H1 (cell line): Measurements from ENCODE around the gene CDC42EP2. TPM values are rescaled to one million over a fixed set of nuclear protein-coding genes. Genes with fewer than 3 reads are reported as not detected.

ENCODE experiments used
- CTCF ChIA-PET: fragments of 300-600 bp; sonication (Branson Sonifier 250); formaldehyde crosslinking; loops from one replicate; lab custom pipeline; 2021; ENCODE audit not compliant: partially characterized antibody; lab: Charles Lee
- POLR2A ChIA-PET: fragments of 300-600 bp; sonication (Branson Sonifier 250); formaldehyde crosslinking; loops from one replicate; lab custom pipeline; 2021; ENCODE audit warnings: inconsistent platforms; ENCODE audit not compliant: partially characterized antibody; lab: Charles Lee
- DNase-seq, 2 experiments: peaks; one replicate each; pipeline versions ENCODE4 v3.0.0 to v3.0.0-alpha.2; 2010 to 2022; ENCODE audit warnings: low spot score in 2 of 2, low read depth in 1 of 2, mixed read lengths in 1 of 2
- FAIRE-seq: peaks from 2 replicates; lab custom pipeline; 2011; peaks lifted over from hg19 to GRCh38; lab: Jason Lieb, UNC
- H2AFZ ChIP-seq: 2 replicates; pipeline ENCODE4 v1.8.1; 2012; ENCODE audit warnings: low read length, inconsistent platforms
- H2AK5ac ChIP-seq: 2 replicates; pipeline ENCODE4 v1.6.1; 2013; ENCODE audit warnings: low read depth, low read length
- H2BK120ac ChIP-seq: replicated peaks from 2 replicates; pipeline ENCODE3; 2013; ENCODE audit warnings: low read depth, low read length, inconsistent platforms
- H2BK12ac ChIP-seq: 2 replicates; pipeline ENCODE4 v1.6.1; 2013; ENCODE audit warnings: low read depth, low read length
- H2BK15ac ChIP-seq: 2 replicates; pipeline ENCODE4 v1.6.1; 2013; ENCODE audit warnings: low read length
- H2BK20ac ChIP-seq: 2 replicates; pipeline ENCODE4 v1.6.1; 2013; ENCODE audit warnings: low read length
- H2BK5ac ChIP-seq: 2 replicates; pipeline ENCODE4 v1.6.1; 2013; ENCODE audit warnings: low read depth, low read length
- H3K14ac ChIP-seq: 2 replicates; pipeline ENCODE4 v1.6.1; 2013; ENCODE audit warnings: inconsistent platforms; ENCODE audit not compliant: insufficient read length
- H3K18ac ChIP-seq: 2 replicates; pipeline ENCODE4 v1.6.1; 2013; ENCODE audit warnings: low read length; ENCODE audit errors: extremely low read depth
- H3K23ac ChIP-seq: 2 replicates; pipeline ENCODE4 v1.6.1; 2013; ENCODE audit warnings: inconsistent platforms; ENCODE audit not compliant: insufficient read length
- H3K23me2 ChIP-seq: 2 replicates; pipeline ENCODE4 v1.6.1; 2013; ENCODE audit warnings: low read depth, low read length
- H3K27ac ChIP-seq: 2 replicates; pipeline ENCODE4 v1.6.1; 2011; ENCODE audit warnings: low read depth, low read length, inconsistent platforms
- H3K27me3 ChIP-seq, 4 experiments: replicated peaks in 1 of 4; 1 replicate in 1 of 4; 2 replicates in 3 of 4; pipeline versions ENCODE4 v1.6.1 to v1.8.1; 2011 to 2013; ENCODE audit warnings: low read length in 3 of 4, mild to moderate bottlenecking in 3 of 4, inconsistent platforms in 2 of 4, mixed read lengths in 2 of 4, moderate library complexity in 1 of 4; ENCODE audit not compliant: control insufficient read depth in 3 of 4, insufficient read depth in 3 of 4; ENCODE audit errors: extremely low read depth in 1 of 4
- H3K36me3 ChIP-seq, 4 experiments: 2 replicates each; pipeline versions ENCODE4 v1.6.1 to v1.8.1; 2011 to 2013; ENCODE audit warnings: mild to moderate bottlenecking in 4 of 4, low read length in 3 of 4, moderate library complexity in 2 of 4, control low read depth in 1 of 4, inconsistent platforms in 1 of 4; ENCODE audit not compliant: insufficient read depth in 4 of 4, control insufficient read depth in 2 of 4
- H3K4ac ChIP-seq: replicated peaks from 2 replicates; pipeline ENCODE3; 2013; ENCODE audit warnings: low read length, low read depth, mixed read lengths, inconsistent platforms; ENCODE audit not compliant: insufficient read length
- H3K4me1 ChIP-seq, 4 experiments: replicated peaks in 1 of 4; 1 replicate in 1 of 4; 2 replicates in 3 of 4; pipeline versions ENCODE4 v1.6.1 to v1.8.1; 2011 to 2013; ENCODE audit warnings: low read length in 3 of 4, inconsistent platforms in 2 of 4, mixed read lengths in 1 of 4; ENCODE audit not compliant: insufficient read depth in 4 of 4, control insufficient read depth in 3 of 4
- H3K4me2 ChIP-seq, 2 experiments: 2 replicates each; pipeline versions ENCODE4 v1.6.1 to v1.8.1; 2011 to 2013; ENCODE audit warnings: low read depth in 2 of 2, low read length in 2 of 2, control low read depth in 1 of 2, inconsistent platforms in 1 of 2, mild to moderate bottlenecking in 1 of 2; ENCODE audit not compliant: insufficient read depth in 1 of 2
- H3K4me3 ChIP-seq, 4 experiments: fragments of 200-600, 300-600 bp in 1 of 4; sonication (generic), shearing (Covaris generic), sonication (Bioruptor Twin) in 1 of 4; 2 replicates each; pipeline versions ENCODE4 v1.5.1 to v1.8.1; 2011 to 2016; ENCODE audit warnings: low read length in 4 of 4, low read depth in 3 of 4, control low read depth in 2 of 4, inconsistent platforms in 2 of 4, mild to moderate bottlenecking in 2 of 4, mixed read lengths in 1 of 4, moderate library complexity in 1 of 4; ENCODE audit not compliant: insufficient read depth in 2 of 4; ENCODE audit errors: extremely low read depth in 1 of 4
- H3K56ac ChIP-seq: replicated peaks from 2 replicates; pipeline ENCODE3; 2013; ENCODE audit warnings: low read depth, mild to moderate bottlenecking, mixed read lengths, low read length, inconsistent platforms; ENCODE audit not compliant: insufficient read length
- H3K79me1 ChIP-seq: 2 replicates; pipeline ENCODE4 v1.6.1; 2013; ENCODE audit warnings: low read depth, low read length, control low read depth
- H3K79me2 ChIP-seq, 2 experiments: 2 replicates each; pipeline versions ENCODE4 v1.6.1 to v1.8.1; 2012 to 2013; ENCODE audit warnings: low read length in 2 of 2, mild to moderate bottlenecking in 2 of 2, inconsistent platforms in 1 of 2; ENCODE audit not compliant: insufficient read depth in 2 of 2, control insufficient read depth in 1 of 2
- H3K9ac ChIP-seq, 4 experiments: replicated peaks in 1 of 4; 1 replicate in 1 of 4; 2 replicates in 3 of 4; pipeline versions ENCODE4 v1.6.1 to v1.8.1; 2011 to 2013; ENCODE audit warnings: low read depth in 3 of 4, low read length in 3 of 4, control low read depth in 2 of 4, mild to moderate bottlenecking in 2 of 4, moderate library complexity in 2 of 4, inconsistent platforms in 1 of 4; ENCODE audit errors: extremely low read depth in 1 of 4
- H3K9me3 ChIP-seq, 2 experiments: 2 replicates each; pipeline versions ENCODE4 v1.6.1 to v1.8.1; 2012 to 2013; ENCODE audit warnings: mild to moderate bottlenecking in 2 of 2, moderate library complexity in 2 of 2, control low read depth in 1 of 2, inconsistent platforms in 1 of 2, low read depth in 1 of 2, low read length in 1 of 2, mixed read lengths in 1 of 2; ENCODE audit not compliant: insufficient read depth in 2 of 2
- H4K20me1 ChIP-seq, 2 experiments: replicated peaks in 1 of 2; 2 replicates each; pipeline versions ENCODE3 to v1.8.1; 2011 to 2013; ENCODE audit warnings: inconsistent platforms in 2 of 2, low read length in 2 of 2, mild to moderate bottlenecking in 1 of 2; ENCODE audit not compliant: insufficient read depth in 2 of 2, control insufficient read depth in 1 of 2
- H4K5ac ChIP-seq: 2 replicates; pipeline ENCODE4 v1.6.1; 2013; ENCODE audit warnings: low read length, low read depth, mixed read lengths, inconsistent platforms; ENCODE audit not compliant: insufficient read length
- H4K8ac ChIP-seq: 2 replicates; pipeline ENCODE4 v1.8.0; 2013; ENCODE audit warnings: mild to moderate bottlenecking, moderate library complexity, low read length, inconsistent platforms; ENCODE audit not compliant: insufficient read depth; ENCODE audit errors: extremely low read depth
- H4K91ac ChIP-seq: replicated peaks from 2 replicates; pipeline ENCODE3; 2013; ENCODE audit warnings: low read length, mixed read lengths, inconsistent platforms; ENCODE audit not compliant: insufficient read length
- E2F6 ChIP-seq: IDR thresholded peaks from 2 replicates; pipeline ENCODE4 v1.6.1; 2012; ENCODE audit warnings: inconsistent platforms
- EZH2 ChIP-seq: fragments of 200-600 bp; sonication (generic); IDR thresholded peaks from 2 replicates; pipeline ENCODE4 v1.7.1; 2012; ENCODE audit warnings: low read depth, mild to moderate bottlenecking, moderate library complexity, low read length, inconsistent platforms; ENCODE audit not compliant: severe bottlenecking
- SP2 ChIP-seq: IDR thresholded peaks from 2 replicates; pipeline ENCODE4 v1.6.1; 2012; ENCODE audit warnings: mild to moderate bottlenecking, low read length, inconsistent platforms
- SUZ12 ChIP-seq: fragments of 200-600 bp; sonication (generic); IDR thresholded peaks from 2 replicates; pipeline ENCODE4 v1.6.1; 2012; ENCODE audit warnings: mild to moderate bottlenecking, inconsistent platforms, low read length, moderate library complexity, mixed read lengths
- WGBS, 2 experiments: shearing (Covaris generic) in 1 of 2; methylation state at CpG; one replicate each; pipeline versions ENCODE4 v1.1.6 to v1.1.7; 2013 to 2015; ENCODE audit warnings: low lambda C conversion rate in 2 of 2, mixed read lengths in 2 of 2, inconsistent platforms in 1 of 2, low coverage in 1 of 2, missing lambda C conversion rate in 1 of 2; ENCODE audit not compliant: insufficient replicate concordance in 2 of 2, insufficient coverage in 1 of 2, insufficient read length in 1 of 2; ENCODE audit errors: extremely low coverage in 1 of 2, missing lambda C conversion rate in 1 of 2; 5-methylcytosine and 5-hydroxymethylcytosine counted together
- polyA plus RNA-seq, 7 experiments: library from polyadenylated mRNA; depleted of rRNA in 3 of 7; stranded (reverse) in 5 of 7; unstranded in 2 of 7; fragments of >200 nt in 5 of 7; fragments of 200-250 nt in 2 of 7; gene quantifications; 1 replicate in 5 of 7; 2 replicates in 1 of 7; 4 replicates in 1 of 7; pipeline versions ENCODE4 v1.2.1 to v1.2.3, GENCODE V29; 2011 to 2013; ENCODE audit warnings: missing spikeins in 2 of 7, mixed read lengths in 2 of 7
- total RNA-seq: library from RNA; stranded (reverse); fragmentation: NEBNext Ultra II Directional; extraction: Animal tissue kit (Norgen Biotek cat#: 25700); gene quantifications from 2 replicates; pipeline ENCODE4 v1.2.1, GENCODE V29; 2021

CDC42EP2 gene
- total and polyA plus RNA-seq, 2 of the 8 experiments (the other 6 are each of a cell fraction or from before 2014, with no cell fraction given): 11.8 to 13.3 TPM

GRCh38 chr11:65355776-65356393, 41.2 kb downstream of the CDC42EP2 start:
- DNase-seq (peak in 1 of 2 experiments; percentile 66), FAIRE-seq (no peak)
- Histone ChIP-seq H3K14ac (no peak overlapping the region), H3K23ac (no peak overlapping the region), H2AFZ (peak overlapping the region; percentile 72), H3K79me1 (no peaks in the 10 kb centered on the region), H3K9me3 (no peaks in the 10 kb centered on the region), H3K9ac (no peak overlapping the region), H2AK5ac (no peak overlapping the region), H4K8ac (no peak overlapping the region), H3K56ac (no peak overlapping the region), H2BK15ac (peak overlapping the region; percentile 46; the same call in 1 of the 2 replicates), H3K27me3 (peaks cover 7 to 29% (median 19%) of the 10 kb centered on the region in 4 experiments), H3K18ac (peak overlapping the region; percentile 71; the same call in 1 of the 2 replicates), H3K27ac (no peak overlapping the region), H2BK120ac (no peak overlapping the region), H3K4ac (no peak overlapping the region), H4K91ac (no peak overlapping the region), H3K4me1 (peaks cover 0 to 10% (median 3%) of the 10 kb centered on the region in 4 experiments; a peak in 5 of 7 replicates), H2BK20ac (no peak overlapping the region), H2BK12ac (peak overlapping the region; percentile 63; the same call in 1 of the 2 replicates), H3K79me2 (no peaks in the 10 kb centered on the region), H3K36me3 (peaks cover 6 to 20% (median 11%) of the 10 kb centered on the region in 4 experiments; a peak in 7 of 8 replicates), H2BK5ac (no peak overlapping the region), H4K5ac (no peak overlapping the region), H3K23me2 (peaks cover 9% of the 10 kb centered on the region), H3K4me3 (peak overlapping the region; percentile 57 to 73 (median 64)), H4K20me1 (peaks cover 2 to 8% of the 10 kb centered on the region in 2 experiments), H3K4me2 (peak overlapping the region; percentile 90 to 100)
- 45% methylated on average over 34 of the region's 35 CpGs; no CpG with 5 or more reads in 1 of the 2 experiments for WGBS, 2 experiments
- TF ChIP-seq SP2 (no peak), EZH2 (peak; percentile 54), SUZ12 (peak; percentile 57; the same call in 1 of the 2 replicates), E2F6 (peak; percentile 68)
- POLR2A ChIA-PET: interaction anchor here (0.8 to 4.0 kb wide), 13 partner anchors 12 to 171 kb away, joined by 3 to 26 read pairs (median 3); partner anchors contain the start of genes DPF2 and MALAT1
- CTCF ChIA-PET: interaction anchor here (0.5 to 3.3 kb wide), 21 partner anchors 9 to 536 kb away, joined by 3 to 16 read pairs (median 4); partner anchors contain the start of gene SCYL1
